Panc1 (cell line): ENCODE measurements around the gene TSHZ2. TPM values are rescaled to one million over a fixed set of nuclear protein-coding genes. Genes with fewer than 3 reads are reported as not detected.

Source experiments
- ATAC-seq: fragments of 200-7000 bp; cut with Tn5 transposase; 2 replicates; pipeline ENCODE4 v1.9.1; 2020; ENCODE audit warnings: mild to moderate bottlenecking, moderate library complexity
- BruUV-seq: library from RNA; stranded (reverse); fragments of 400-500 nt; replicated peaks from 2 replicates; lab custom pipeline; 2021; lab: Mats Ljungman, UMichigan
- CTCF ChIA-PET: fragments of 300-600 bp; sonication (Branson Sonifier 250); formaldehyde crosslinking; loops from one replicate; lab custom pipeline; 2022; ENCODE audit warnings: antibody characterized with exemption; lab: Charles Lee
- POLR2A ChIA-PET: fragments of 300-600 bp; sonication (Branson Sonifier 250); formaldehyde crosslinking; loops from one replicate; lab custom pipeline; 2022; ENCODE audit warnings: antibody characterized with exemption; lab: Charles Lee
- DNase-seq: peaks from one replicate; pipeline ENCODE4 v3.0.0-alpha.2; 2010; ENCODE audit warnings: low read depth, low spot score
- H3K27ac ChIP-seq: 2 replicates; pipeline ENCODE4 v1.5.1; 2011; ENCODE audit warnings: mild to moderate bottlenecking, low read length, inconsistent platforms
- H3K27me3 ChIP-seq: fragments of 200-500 bp; sonication (Bioruptor generic); 2 replicates; pipeline ENCODE4 v1.6.0; 2014; ENCODE audit warnings: low read length, inconsistent platforms; ENCODE audit not compliant: control insufficient read depth, insufficient read depth
- H3K36me3 ChIP-seq: fragments of 200-500 bp; sonication (Bioruptor generic); 2 replicates; pipeline ENCODE4 v1.5.1; 2014; ENCODE audit warnings: inconsistent platforms, mild to moderate bottlenecking, low read length, moderate library complexity; ENCODE audit not compliant: control insufficient read depth, insufficient read depth
- H3K4me1 ChIP-seq: 2 replicates; pipeline ENCODE4 v1.5.1; 2011; ENCODE audit warnings: inconsistent platforms, mild to moderate bottlenecking, low read length, moderate library complexity; ENCODE audit not compliant: control insufficient read depth, insufficient read depth
- H3K4me3 ChIP-seq, 2 experiments: 2 replicates each; pipeline ENCODE4 v1.5.1; 2011 to 2012; ENCODE audit warnings: low read depth in 2 of 2, low read length in 2 of 2, mild to moderate bottlenecking in 2 of 2, inconsistent platforms in 1 of 2, moderate library complexity in 1 of 2
- H3K9me3 ChIP-seq: fragments of 200-500 bp; sonication (Bioruptor generic); 2 replicates; pipeline ENCODE4 v1.5.1; 2014; ENCODE audit warnings: low read depth, mild to moderate bottlenecking, inconsistent platforms, low read length, moderate library complexity; ENCODE audit not compliant: control insufficient read depth, insufficient read depth
- CTCF ChIP-seq: fragments of 450-650 bp; IDR thresholded peaks from 2 replicates; pipeline ENCODE4 v1.5.1; 2017; ENCODE audit warnings: mild to moderate bottlenecking
- POLR2AphosphoS5 ChIP-seq: IDR thresholded peaks from 2 replicates; pipeline ENCODE4 v1.6.1; 2012; ENCODE audit warnings: mild to moderate bottlenecking, low read depth, low read length, moderate library complexity
- REST ChIP-seq, 2 experiments: IDR thresholded peaks; 2 replicates each; pipeline ENCODE4 v1.6.1; 2011 to 2012; ENCODE audit warnings: low read depth in 2 of 2, control low read depth in 1 of 2, low read length in 1 of 2, mild to moderate bottlenecking in 1 of 2, moderate library complexity in 1 of 2; ENCODE audit not compliant: insufficient read depth in 1 of 2
- SIN3A ChIP-seq: IDR thresholded peaks from 2 replicates; pipeline ENCODE4 v1.6.1; 2012; ENCODE audit warnings: low read depth, mild to moderate bottlenecking, low read length, moderate library complexity, borderline replicate concordance; ENCODE audit not compliant: insufficient read depth
- TCF7L2 ChIP-seq: IDR thresholded peaks from 2 replicates; pipeline ENCODE4 v1.6.1; 2011; ENCODE audit warnings: mild to moderate bottlenecking, low read depth, low read length, inconsistent platforms
- in situ Hi-C: cut with HindIII; loops from 2 replicates; pipeline ENCODE4 v1.10.0; 2016; ENCODE audit warnings: low sequenced_read_pairs, low pct_unique_long_range_greater_than_20kb
- intact Hi-C: fragments of 100-400 bp; cut with micrococcal nuclease; formaldehyde crosslinking; loops from one replicate; pipeline ENCODE4 v1.10.0; 2022; ENCODE audit not compliant: unreplicated experiment
- total RNA-seq: library from RNA; stranded (reverse); gene quantifications from one replicate; pipeline ENCODE4 v1.2.1, GENCODE V29; 2021; ENCODE audit not compliant: unreplicated experiment

TSHZ2 gene
- total RNA-seq, 1 experiment from 2014 or later: 0.36 TPM

GRCh38 chr20:52948491-52948890 lies 23.7 kb upstream of the TSHZ2 start:
- Histone ChIP-seq H3K36me3 (no peaks in the 10 kb centered on the region), H3K27ac (no peak overlapping the region), H3K4me3 (no peak overlapping the region), H3K9me3 (no peaks in the 10 kb centered on the region), H3K27me3 (no peaks in the 10 kb centered on the region), H3K4me1 (no peaks in the 10 kb centered on the region)
- TF ChIP-seq CTCF (no peak), SIN3A (no peak), TCF7L2 (no peak), REST (IDR thresholded peaks at IDR 0.05; ENCODE audit: insufficient read depth in 1 of 2, low read depth in 2 of 2, low read length in 1 of 2) (no peak), POLR2AphosphoS5 (no peak)
- DNase-seq: no peak
- in situ Hi-C loops (no loop called here), intact Hi-C loops (no loop called here)
- no peak for ATAC-seq
- ChIA-PET CTCF (no interaction called here), POLR2A (interaction anchor here (0.6 kb wide), 1 partner anchor 18 kb away, joined by 5 read pairs; no protein-coding TSS in a partner anchor)
- BruUV-seq: no TSS peak

- Histone ChIP-seq H3K4me1 (no peaks in the 10 kb centered on the region), H3K36me3 (no peaks in the 10 kb centered on the region), H3K27me3 (no peaks in the 10 kb centered on the region), H3K9me3 (no peaks in the 10 kb centered on the region), H3K4me3 (no peak overlapping the region), H3K27ac (no peak overlapping the region)
- ChIA-PET POLR2A (no interaction called here), CTCF (no interaction called here)
- BruUV-seq: no TSS peak
- DNase-seq: no peak
- intact Hi-C loops: no loop called here
- in situ Hi-C loops: no loop called here
- no peak for TF ChIP-seq SIN3A
- no peak for TF ChIP-seq REST (IDR thresholded peaks at IDR 0.05; ENCODE audit: insufficient read depth in 1 of 2, low read depth in 2 of 2, low read length in 1 of 2)
- TF ChIP-seq TCF7L2: no peak
- TF ChIP-seq POLR2AphosphoS5: no peak
- TF ChIP-seq CTCF: no peak
- no peak for ATAC-seq
Measured at GRCh38 chr20:52953020-52953419, 19.1 kb upstream of the TSHZ2 start.
